Heart left ventricle (tissue), 13 donors: ENCODE measurements around the gene SLC7A6OS.

ENCODE experiments used
- POLR2A ChIP-seq, 2 donors: fragments of 450-650 bp; IDR thresholded peaks; one replicate each; pipeline ENCODE4 v1.6.1; 2017; ENCODE audit warnings: antibody characterized with exemption in 2 of 2, mild to moderate bottlenecking in 2 of 2, moderate library complexity in 2 of 2
- TF ChIP-seq, protein P1 (sequence below), 12 donors: fragments of 200-600 bp; sonication (generic) in 4 of 12; IDR thresholded peaks; one replicate each; pipeline versions ENCODE4 v1.5.0 to v1.8.0; 2018 to 2022; ENCODE audit warnings: antibody characterized with exemption in 12 of 12, mild to moderate bottlenecking in 5 of 12
- donor health status: ischemic (EF 13 %, LVEDD 7.1; RV severe dilation, severe dysfunction).
- donor health status: DM: no; HTN: yes; CAD: no.
- donor health status: DM: no; HTN: no; CAD: no.
- donor health status: ischemic (EF 25% LVEDD 6.9; RV normal size, moderate dysfunction).
- donor health status: ischemic (EF 25% LVEDD 5.7; RV mildly dilated, moderate dysfunction).
- donor health status: ischemic (EF 35%, LVEDD 5.7; RV mildly dilated, moderate dysfunction).
- donor health status: nonischemic (EF 11% LVEDD 7.7; RV severe dilation, severe dysfunction).
- donor health status: DM: yes; HTN: yes; CAD: no.
- donor health status: PGD.
- donor health status: ischemic (EF 29% LVEDD 5.4; RV normal size, mild dysfunction).
- donor health status: nonischemic (EF 23%, LVEDD 6.1; RV moderate dilation, normal function).

- TF ChIP-seq, protein P1, sequence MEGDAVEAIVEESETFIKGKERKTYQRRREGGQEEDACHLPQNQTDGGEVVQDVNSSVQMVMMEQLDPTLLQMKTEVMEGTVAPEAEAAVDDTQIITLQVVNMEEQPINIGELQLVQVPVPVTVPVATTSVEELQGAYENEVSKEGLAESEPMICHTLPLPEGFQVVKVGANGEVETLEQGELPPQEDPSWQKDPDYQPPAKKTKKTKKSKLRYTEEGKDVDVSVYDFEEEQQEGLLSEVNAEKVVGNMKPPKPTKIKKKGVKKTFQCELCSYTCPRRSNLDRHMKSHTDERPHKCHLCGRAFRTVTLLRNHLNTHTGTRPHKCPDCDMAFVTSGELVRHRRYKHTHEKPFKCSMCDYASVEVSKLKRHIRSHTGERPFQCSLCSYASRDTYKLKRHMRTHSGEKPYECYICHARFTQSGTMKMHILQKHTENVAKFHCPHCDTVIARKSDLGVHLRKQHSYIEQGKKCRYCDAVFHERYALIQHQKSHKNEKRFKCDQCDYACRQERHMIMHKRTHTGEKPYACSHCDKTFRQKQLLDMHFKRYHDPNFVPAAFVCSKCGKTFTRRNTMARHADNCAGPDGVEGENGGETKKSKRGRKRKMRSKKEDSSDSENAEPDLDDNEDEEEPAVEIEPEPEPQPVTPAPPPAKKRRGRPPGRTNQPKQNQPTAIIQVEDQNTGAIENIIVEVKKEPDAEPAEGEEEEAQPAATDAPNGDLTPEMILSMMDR (IDR thresholded peaks at IDR 0.05): no peak
- TF ChIP-seq POLR2A (IDR thresholded peaks at IDR 0.05): no peak
Measured at GRCh38 chr16:68291227-68291626, 19.5 kb downstream of the SLC7A6OS start.
